ENCODE data around the gene FGD4.

DNA sequence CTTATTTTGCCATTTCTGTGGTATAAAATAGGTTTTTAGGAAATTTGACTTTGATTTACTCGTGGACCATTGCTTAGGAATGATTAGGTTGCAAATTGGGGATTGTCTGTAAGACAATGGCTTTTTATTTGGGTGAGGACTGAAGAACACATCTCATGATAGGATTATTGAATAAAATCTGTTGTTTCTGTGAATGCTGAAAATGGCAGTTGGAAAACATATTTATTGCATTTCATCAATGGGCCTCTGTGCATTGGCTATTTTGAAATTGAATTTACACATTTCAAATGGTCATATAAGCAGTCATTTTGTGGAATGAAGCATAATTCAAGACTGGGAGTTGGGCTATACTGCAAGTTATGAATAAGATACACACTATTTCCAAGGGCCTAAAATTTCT lies 46.0 kb downstream of the FGD4 start:
- TF ChIP-seq, protein P1, sequence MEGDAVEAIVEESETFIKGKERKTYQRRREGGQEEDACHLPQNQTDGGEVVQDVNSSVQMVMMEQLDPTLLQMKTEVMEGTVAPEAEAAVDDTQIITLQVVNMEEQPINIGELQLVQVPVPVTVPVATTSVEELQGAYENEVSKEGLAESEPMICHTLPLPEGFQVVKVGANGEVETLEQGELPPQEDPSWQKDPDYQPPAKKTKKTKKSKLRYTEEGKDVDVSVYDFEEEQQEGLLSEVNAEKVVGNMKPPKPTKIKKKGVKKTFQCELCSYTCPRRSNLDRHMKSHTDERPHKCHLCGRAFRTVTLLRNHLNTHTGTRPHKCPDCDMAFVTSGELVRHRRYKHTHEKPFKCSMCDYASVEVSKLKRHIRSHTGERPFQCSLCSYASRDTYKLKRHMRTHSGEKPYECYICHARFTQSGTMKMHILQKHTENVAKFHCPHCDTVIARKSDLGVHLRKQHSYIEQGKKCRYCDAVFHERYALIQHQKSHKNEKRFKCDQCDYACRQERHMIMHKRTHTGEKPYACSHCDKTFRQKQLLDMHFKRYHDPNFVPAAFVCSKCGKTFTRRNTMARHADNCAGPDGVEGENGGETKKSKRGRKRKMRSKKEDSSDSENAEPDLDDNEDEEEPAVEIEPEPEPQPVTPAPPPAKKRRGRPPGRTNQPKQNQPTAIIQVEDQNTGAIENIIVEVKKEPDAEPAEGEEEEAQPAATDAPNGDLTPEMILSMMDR (IDR thresholded peaks at IDR 0.05) = no peak
- TF ChIP-seq POLR2A (IDR thresholded peaks at IDR 0.05) = no peak
